Glutamatergic neuron (in vitro differentiated cells): Measurements from ENCODE around the gene C16orf86. TPM values are rescaled to one million over a fixed set of nuclear protein-coding genes. Genes with fewer than 3 reads are reported as not detected.

Experiments
- DNase-seq: peaks from one replicate; pipeline ENCODE4 v3.0.0; 2022
- H3K27ac Mint-ChIP-seq: one replicate; pipeline ENCODE4 v1.8.0; 2020; ENCODE audit warnings: mild to moderate bottlenecking, mixed read lengths, inconsistent platforms; ENCODE audit not compliant: unreplicated experiment
- H3K27me3 Mint-ChIP-seq: one replicate; pipeline ENCODE4 v1.8.0; 2020; ENCODE audit warnings: mild to moderate bottlenecking, moderate library complexity, mixed read lengths, inconsistent platforms; ENCODE audit not compliant: unreplicated experiment
- H3K36me3 Mint-ChIP-seq: one replicate; pipeline ENCODE4 v1.8.0; 2020; ENCODE audit warnings: mild to moderate bottlenecking, mixed read lengths, inconsistent platforms; ENCODE audit not compliant: unreplicated experiment
- H3K4me1 Mint-ChIP-seq: one replicate; pipeline ENCODE4 v1.8.0; 2020; ENCODE audit warnings: mild to moderate bottlenecking, low read depth, mixed read lengths, inconsistent platforms; ENCODE audit not compliant: unreplicated experiment
- H3K4me3 Mint-ChIP-seq: one replicate; pipeline ENCODE4 v1.8.0; 2020; ENCODE audit warnings: mild to moderate bottlenecking, mixed read lengths, inconsistent platforms; ENCODE audit not compliant: unreplicated experiment
- H3K9me3 Mint-ChIP-seq: one replicate; pipeline ENCODE4 v1.8.0; 2020; ENCODE audit warnings: mild to moderate bottlenecking, moderate library complexity, mixed read lengths, inconsistent platforms; ENCODE audit not compliant: unreplicated experiment
- total RNA-seq: library from RNA; stranded (reverse); fragmentation: NEBNext Ultra II Directional; extraction: Animal tissue kit (Norgen Biotek cat#: 25700); gene quantifications from one replicate; pipeline ENCODE4 v1.2.1, GENCODE V29; 2021; ENCODE audit not compliant: unreplicated experiment
- TF ChIP-seq, protein P1 (sequence below): fragments of 200-600 bp; sonication (generic); IDR thresholded peaks from one replicate; pipeline ENCODE4 v1.5.0; 2021; ENCODE audit not compliant: partially characterized antibody, unreplicated experiment

C16orf86 gene
- total RNA-seq, 1 donor from 2014 or later = 3.4 TPM

DNA sequence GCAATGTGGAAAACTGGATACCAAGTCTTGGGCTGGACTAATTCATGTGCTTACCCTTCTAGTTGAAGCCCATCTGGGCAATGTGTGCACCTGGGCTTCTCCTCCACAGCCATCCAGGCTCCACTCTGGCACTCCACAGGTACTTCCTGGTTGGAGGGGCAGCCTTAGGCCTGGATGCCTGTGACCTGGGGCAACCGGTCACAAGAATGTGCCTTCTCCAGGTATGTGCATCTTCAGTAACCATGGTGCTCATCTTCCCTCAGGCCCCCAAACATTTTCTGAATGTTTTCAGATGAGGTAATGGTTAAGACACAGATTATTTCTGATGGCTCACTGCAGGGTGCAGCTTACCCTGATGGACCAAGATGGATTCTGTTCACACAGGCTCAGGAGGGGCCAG lies 11.1 kb downstream of the C16orf86 start:
- Mint-ChIP-seq H3K9me3 (peaks cover 5% of the 10 kb centered on the region), H3K4me3 (no peak overlapping the region), H3K27me3 (no peaks in the 10 kb centered on the region), H3K36me3 (no peaks in the 10 kb centered on the region), H3K4me1 (peaks cover 6% of the 10 kb centered on the region), H3K27ac (no peak overlapping the region)
- DNase-seq = no peak
- TF ChIP-seq, protein P1, sequence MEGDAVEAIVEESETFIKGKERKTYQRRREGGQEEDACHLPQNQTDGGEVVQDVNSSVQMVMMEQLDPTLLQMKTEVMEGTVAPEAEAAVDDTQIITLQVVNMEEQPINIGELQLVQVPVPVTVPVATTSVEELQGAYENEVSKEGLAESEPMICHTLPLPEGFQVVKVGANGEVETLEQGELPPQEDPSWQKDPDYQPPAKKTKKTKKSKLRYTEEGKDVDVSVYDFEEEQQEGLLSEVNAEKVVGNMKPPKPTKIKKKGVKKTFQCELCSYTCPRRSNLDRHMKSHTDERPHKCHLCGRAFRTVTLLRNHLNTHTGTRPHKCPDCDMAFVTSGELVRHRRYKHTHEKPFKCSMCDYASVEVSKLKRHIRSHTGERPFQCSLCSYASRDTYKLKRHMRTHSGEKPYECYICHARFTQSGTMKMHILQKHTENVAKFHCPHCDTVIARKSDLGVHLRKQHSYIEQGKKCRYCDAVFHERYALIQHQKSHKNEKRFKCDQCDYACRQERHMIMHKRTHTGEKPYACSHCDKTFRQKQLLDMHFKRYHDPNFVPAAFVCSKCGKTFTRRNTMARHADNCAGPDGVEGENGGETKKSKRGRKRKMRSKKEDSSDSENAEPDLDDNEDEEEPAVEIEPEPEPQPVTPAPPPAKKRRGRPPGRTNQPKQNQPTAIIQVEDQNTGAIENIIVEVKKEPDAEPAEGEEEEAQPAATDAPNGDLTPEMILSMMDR = no peak

DNA sequence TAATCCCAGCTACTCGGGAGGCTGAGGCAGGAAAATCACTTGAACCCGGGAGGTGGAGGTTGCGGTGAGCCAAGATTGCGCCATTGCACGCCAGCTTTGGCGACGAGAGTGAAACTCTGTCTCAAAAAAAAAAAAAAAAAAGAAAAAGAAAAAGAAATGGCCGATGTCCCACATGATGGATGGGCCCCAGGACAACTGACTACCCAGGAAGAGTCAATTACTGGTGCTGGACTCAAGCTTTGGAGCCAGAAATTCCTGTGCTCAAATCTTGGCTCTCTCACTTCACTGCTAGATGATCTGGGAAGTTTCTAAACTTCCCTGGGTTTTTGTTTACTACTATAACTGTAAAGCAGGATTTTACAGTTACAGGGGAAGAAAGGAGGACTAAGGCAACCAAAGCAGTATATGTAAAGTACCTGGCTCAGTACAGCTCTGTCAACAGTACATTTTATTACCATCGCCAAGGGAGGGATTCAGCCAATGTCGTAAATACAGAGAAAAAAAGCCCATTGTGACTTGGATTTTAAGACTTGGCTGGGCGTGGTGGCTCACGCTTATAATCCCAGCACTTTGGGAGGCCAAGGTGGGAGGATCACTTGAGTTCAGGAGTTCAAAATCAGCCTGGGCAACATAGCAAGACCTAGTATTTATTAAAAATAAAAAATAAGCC lies 11.9 kb downstream of the C16orf86 start:
- Mint-ChIP-seq H3K4me1 (peaks cover 6% of the 10 kb centered on the region), H3K36me3 (no peaks in the 10 kb centered on the region), H3K9me3 (peaks cover 5% of the 10 kb centered on the region), H3K27me3 (no peaks in the 10 kb centered on the region), H3K4me3 (no peak overlapping the region), H3K27ac (no peak overlapping the region)
- no peak for DNase-seq
- TF ChIP-seq, protein P1 = no peak

DNA sequence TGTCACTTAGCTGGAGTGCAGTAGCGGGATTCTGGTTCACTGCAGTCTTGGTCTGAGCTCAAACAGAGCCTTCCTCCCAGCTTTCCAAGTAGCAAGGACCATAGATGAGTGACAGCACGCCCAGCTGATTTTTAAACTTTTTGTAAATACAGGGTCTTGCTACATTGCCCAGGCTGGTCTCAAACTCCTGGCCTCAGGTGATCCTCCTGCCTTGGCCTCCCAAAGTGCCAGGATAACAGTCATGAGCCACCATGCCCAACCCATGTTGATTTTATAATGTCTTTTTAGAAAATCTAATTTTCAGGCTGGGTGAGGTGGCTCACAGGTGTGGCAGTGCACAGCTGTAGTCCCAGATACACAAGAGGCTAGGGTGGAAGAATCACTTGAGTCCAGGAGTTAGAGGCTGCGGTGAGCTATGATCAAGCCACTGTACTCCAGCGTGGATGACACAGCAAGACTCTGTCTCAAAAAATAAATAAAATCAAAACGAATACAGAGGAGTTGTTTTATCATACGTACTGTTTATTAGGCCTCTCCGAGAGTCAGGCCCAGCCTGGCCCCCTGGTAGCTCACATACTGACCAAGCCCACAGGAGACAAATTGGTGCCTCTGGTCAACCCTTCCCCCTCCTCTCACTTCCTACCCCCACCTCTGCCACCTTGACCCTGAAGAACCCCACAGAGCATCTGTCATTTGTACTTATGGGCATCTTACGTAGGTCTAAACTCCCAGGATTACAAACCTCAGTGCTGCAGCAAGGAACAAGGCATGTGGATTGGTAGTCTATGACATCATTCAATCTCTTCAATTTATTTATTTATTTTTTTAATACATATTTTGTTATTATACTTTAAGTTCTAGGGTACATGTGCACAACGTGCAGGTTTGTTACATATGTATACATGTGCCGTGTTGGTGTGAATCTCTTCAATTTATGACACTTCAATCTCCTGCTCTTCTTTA lies 13.6 kb downstream of the C16orf86 start:
- no peak for DNase-seq
- no peak overlapping the region for H3K4me3 Mint-ChIP-seq

DNA sequence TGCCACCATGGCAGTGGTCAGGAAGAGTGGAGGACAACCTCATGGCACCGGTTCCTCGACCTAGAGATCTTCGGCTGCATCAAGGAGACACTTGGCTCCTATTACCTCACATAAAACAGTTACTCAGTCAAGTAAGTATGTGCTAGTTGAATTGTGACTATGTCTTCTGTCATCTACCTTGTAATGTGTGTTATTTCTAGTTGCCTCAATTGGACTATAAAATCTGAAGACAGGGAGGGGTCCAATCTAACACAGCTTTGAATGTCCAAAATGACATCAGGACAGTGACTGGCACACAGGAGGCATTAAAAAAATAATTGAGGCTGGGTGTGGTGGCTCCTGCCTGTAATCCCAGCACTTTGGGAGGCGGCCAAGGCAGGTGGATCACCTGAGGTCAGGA lies 17.2 kb downstream of the C16orf86 start:
- no peaks in the 10 kb centered on the region for H3K27me3 Mint-ChIP-seq

More for the DNA sequence above, 13.6 kb downstream of the C16orf86 start:
- Mint-ChIP-seq H3K4me1 (no peaks in the 10 kb centered on the region), H3K36me3 (no peaks in the 10 kb centered on the region), H3K9me3 (peaks cover 2% of the 10 kb centered on the region), H3K27me3 (no peaks in the 10 kb centered on the region), H3K27ac (no peak overlapping the region)
- TF ChIP-seq, protein P1 = no peak

More for the DNA sequence above, 17.2 kb downstream of the C16orf86 start:
- H3K4me3 Mint-ChIP-seq = no peak overlapping the region
- H3K4me1 Mint-ChIP-seq = no peaks in the 10 kb centered on the region
- H3K36me3 Mint-ChIP-seq = no peaks in the 10 kb centered on the region
- H3K27ac Mint-ChIP-seq = no peak overlapping the region
- TF ChIP-seq, protein P1 = no peak
- no peaks in the 10 kb centered on the region for H3K9me3 Mint-ChIP-seq
- DNase-seq = no peak
